Measurements from ENCODE around the gene AASDH. TPM values are rescaled to one million over a fixed set of nuclear protein-coding genes. Genes with fewer than 3 reads are reported as not detected.

AASDH gene
- total RNA-seq, 1 donor from 2014 or later, result 9.6 TPM

DNA sequence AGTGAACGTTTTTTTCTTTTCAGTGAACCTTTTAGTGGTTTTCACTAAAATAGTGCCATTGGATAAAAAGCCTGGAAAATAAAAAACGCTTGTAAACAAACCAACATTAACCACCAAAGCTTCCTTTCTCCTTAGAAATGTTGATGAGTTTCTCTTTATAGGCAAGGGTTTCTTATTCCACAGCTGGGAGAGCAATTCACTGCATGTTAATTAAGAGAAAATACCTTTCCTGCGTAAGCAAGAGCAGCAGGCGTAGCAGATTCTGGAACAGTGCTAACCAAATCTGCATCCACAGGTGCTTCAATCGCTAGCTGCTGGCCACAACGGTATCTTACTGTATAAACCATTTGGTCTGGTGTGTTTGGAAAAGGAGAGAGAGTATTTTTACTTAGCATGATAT lies 13.3 kb upstream of the AASDH start:
- Mint-ChIP-seq H3K9me3 (ENCODE audit: unreplicated experiment) (no peaks in the 10 kb centered on the region), H3K4me3 (ENCODE audit: unreplicated experiment) (no peak overlapping the region), H3K27me3 (ENCODE audit: unreplicated experiment) (no peaks in the 10 kb centered on the region), H3K27ac (ENCODE audit: unreplicated experiment) (peak overlapping the region; percentile 18), H3K36me3 (ENCODE audit: low read depth, unreplicated experiment) (no peaks in the 10 kb centered on the region), H3K4me1 (ENCODE audit: unreplicated experiment) (peaks cover 9% of the 10 kb centered on the region)
- DNase-seq (ENCODE audit: low spot score), result no peak
- TF ChIP-seq, protein P1, sequence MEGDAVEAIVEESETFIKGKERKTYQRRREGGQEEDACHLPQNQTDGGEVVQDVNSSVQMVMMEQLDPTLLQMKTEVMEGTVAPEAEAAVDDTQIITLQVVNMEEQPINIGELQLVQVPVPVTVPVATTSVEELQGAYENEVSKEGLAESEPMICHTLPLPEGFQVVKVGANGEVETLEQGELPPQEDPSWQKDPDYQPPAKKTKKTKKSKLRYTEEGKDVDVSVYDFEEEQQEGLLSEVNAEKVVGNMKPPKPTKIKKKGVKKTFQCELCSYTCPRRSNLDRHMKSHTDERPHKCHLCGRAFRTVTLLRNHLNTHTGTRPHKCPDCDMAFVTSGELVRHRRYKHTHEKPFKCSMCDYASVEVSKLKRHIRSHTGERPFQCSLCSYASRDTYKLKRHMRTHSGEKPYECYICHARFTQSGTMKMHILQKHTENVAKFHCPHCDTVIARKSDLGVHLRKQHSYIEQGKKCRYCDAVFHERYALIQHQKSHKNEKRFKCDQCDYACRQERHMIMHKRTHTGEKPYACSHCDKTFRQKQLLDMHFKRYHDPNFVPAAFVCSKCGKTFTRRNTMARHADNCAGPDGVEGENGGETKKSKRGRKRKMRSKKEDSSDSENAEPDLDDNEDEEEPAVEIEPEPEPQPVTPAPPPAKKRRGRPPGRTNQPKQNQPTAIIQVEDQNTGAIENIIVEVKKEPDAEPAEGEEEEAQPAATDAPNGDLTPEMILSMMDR (IDR thresholded peaks at IDR 0.05; ENCODE audit: unreplicated experiment), result no peak

DNA sequence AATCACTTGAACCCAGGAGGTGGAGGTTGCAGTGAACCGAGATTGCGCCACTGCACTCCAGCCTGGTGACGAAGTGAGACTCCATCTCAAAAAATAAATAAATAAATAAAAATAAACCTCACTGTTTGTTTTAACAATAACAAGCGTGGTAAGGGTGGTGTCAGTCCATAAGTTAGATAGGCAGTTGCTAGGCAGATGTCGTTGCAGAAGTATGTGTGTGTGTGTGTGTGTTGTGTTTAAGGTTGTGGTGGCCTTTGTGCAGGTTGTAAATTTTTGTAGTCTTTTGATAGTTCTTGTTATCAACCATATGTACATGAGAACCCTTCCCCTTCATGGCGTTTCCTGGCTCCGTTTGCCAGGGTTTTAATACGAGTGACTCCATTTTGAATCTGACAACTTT lies 4.0 kb upstream of the AASDH start:
- no peak for DNase-seq (ENCODE audit: low spot score)
- Mint-ChIP-seq H3K9me3 (ENCODE audit: unreplicated experiment) (no peaks in the 10 kb centered on the region), H3K36me3 (ENCODE audit: low read depth, unreplicated experiment) (peaks cover 3% of the 10 kb centered on the region), H3K4me1 (ENCODE audit: unreplicated experiment) (peaks cover 19% of the 10 kb centered on the region), H3K4me3 (ENCODE audit: unreplicated experiment) (no peak overlapping the region), H3K27me3 (ENCODE audit: unreplicated experiment) (peaks cover 2% of the 10 kb centered on the region), H3K27ac (ENCODE audit: unreplicated experiment) (no peak overlapping the region)
- TF ChIP-seq, protein P1 (IDR thresholded peaks at IDR 0.05; ENCODE audit: unreplicated experiment), result no peak

DNA sequence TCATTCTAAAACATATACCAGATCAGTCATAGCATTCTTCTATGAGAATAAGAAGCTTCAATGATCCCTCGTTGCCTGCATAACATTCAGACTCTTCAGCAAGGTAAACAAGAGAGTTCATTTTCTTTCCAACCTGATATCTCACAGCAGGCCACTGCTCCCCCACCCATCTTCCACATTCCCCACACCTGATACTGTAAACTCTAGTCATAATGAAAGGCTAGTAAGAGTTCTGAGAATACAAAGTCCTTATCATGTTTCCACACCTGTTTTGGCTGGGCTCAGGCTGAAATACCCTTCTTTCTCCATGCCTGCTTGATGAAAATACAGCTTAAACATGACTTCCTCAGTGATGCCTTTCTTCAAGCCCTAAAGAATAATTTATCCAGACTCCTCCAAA lies 2.3 kb upstream of the AASDH start:
- DNase-seq (ENCODE audit: low spot score), result no peak
- H3K9me3 Mint-ChIP-seq (ENCODE audit: unreplicated experiment), result no peaks in the 10 kb centered on the region
- H3K4me1 Mint-ChIP-seq (ENCODE audit: unreplicated experiment), result peaks cover 19% of the 10 kb centered on the region
- H3K36me3 Mint-ChIP-seq (ENCODE audit: low read depth, unreplicated experiment), result peaks cover 3% of the 10 kb centered on the region
- peaks cover 2% of the 10 kb centered on the region for H3K27me3 Mint-ChIP-seq (ENCODE audit: unreplicated experiment)
- TF ChIP-seq, protein P1 (IDR thresholded peaks at IDR 0.05; ENCODE audit: unreplicated experiment), result no peak
- H3K27ac Mint-ChIP-seq (ENCODE audit: unreplicated experiment), result no peak overlapping the region
- no peak overlapping the region for H3K4me3 Mint-ChIP-seq (ENCODE audit: unreplicated experiment)

DNA sequence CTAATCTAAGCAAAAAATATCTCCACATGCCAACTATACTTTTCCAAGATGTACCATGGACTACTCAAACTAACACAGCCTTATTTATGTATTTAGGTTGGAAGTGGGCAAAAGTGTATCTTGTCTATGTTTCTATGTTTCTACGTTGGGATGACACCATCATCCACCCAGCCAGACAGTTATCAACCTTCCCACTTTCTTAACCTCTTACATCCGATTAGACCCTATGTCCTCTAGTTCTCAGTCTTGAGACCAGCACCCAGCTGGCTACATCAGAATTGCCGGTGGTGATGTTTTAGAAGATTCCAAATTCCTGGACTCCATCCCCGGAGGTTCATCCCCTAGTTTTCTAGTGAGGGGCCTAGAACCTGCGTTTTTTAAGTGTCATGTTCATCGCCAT lies 1.0 kb upstream of the AASDH start:
- no peak for DNase-seq (ENCODE audit: low spot score)
- peak overlapping the region; percentile 98 for H3K27ac Mint-ChIP-seq (ENCODE audit: unreplicated experiment)

DNA sequence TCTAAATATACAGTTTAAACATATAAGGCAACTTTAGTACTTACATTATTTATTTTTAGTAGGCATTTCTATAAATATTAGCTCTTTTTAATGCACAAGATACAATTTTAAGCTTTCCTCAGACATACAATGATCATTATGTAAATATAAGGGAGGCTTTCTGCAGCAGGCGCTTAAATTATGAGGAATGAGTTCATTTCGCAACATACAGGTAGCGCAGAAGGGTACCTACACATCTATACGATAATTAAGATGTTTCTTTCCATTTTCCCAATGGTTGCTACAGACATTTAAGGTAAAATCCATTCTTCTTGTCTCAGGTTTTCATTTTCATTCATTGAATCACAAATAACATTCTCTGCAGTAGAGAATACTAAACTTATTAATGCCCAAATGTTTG lies 1.2 kb downstream of the AASDH start:
- no peak overlapping the region for H3K4me3 Mint-ChIP-seq (ENCODE audit: unreplicated experiment)
- peaks cover 19% of the 10 kb centered on the region for H3K4me1 Mint-ChIP-seq (ENCODE audit: unreplicated experiment)
- no peak overlapping the region for H3K27ac Mint-ChIP-seq (ENCODE audit: unreplicated experiment)
- peaks cover 3% of the 10 kb centered on the region for H3K36me3 Mint-ChIP-seq (ENCODE audit: low read depth, unreplicated experiment)
- H3K9me3 Mint-ChIP-seq (ENCODE audit: unreplicated experiment), result no peaks in the 10 kb centered on the region
- no peak for DNase-seq (ENCODE audit: low spot score)
- TF ChIP-seq, protein P1 (IDR thresholded peaks at IDR 0.05; ENCODE audit: unreplicated experiment), result no peak
- H3K27me3 Mint-ChIP-seq (ENCODE audit: unreplicated experiment), result no peaks in the 10 kb centered on the region

More for the DNA sequence above, 1.0 kb upstream of the AASDH start:
- H3K4me1 Mint-ChIP-seq (ENCODE audit: unreplicated experiment), result peaks cover 19% of the 10 kb centered on the region
- TF ChIP-seq, protein P1 (IDR thresholded peaks at IDR 0.05; ENCODE audit: unreplicated experiment), result no peak
- H3K27me3 Mint-ChIP-seq (ENCODE audit: unreplicated experiment), result peaks cover 2% of the 10 kb centered on the region
- peaks cover 3% of the 10 kb centered on the region for H3K36me3 Mint-ChIP-seq (ENCODE audit: low read depth, unreplicated experiment)
- H3K4me3 Mint-ChIP-seq (ENCODE audit: unreplicated experiment), result peak overlapping the region; percentile 98
- H3K9me3 Mint-ChIP-seq (ENCODE audit: unreplicated experiment), result no peaks in the 10 kb centered on the region

Data from endothelial cell (in vitro differentiated cells).